ENCODE data around the gene PDP2.

PDP2 gene

GRCh38 chr16:66846831-66847230 is 33.5 kb upstream of the PDP2 start:
- no peak overlapping the region for H3K4me2 ChIP-seq
- H3K4me1 ChIP-seq (ENCODE audit: low read depth, poor library complexity, severe bottlenecking) = no peaks in the 10 kb centered on the region
- no peaks in the 10 kb centered on the region for H3K79me2 ChIP-seq (ENCODE audit: insufficient read depth, low read depth)
- no peak for TF ChIP-seq CTCF (conservative IDR thresholded peaks at IDR 0.05; ENCODE audit: low read depth, low read length)
- H4K20me1 ChIP-seq (ENCODE audit: insufficient read depth) = no peaks in the 10 kb centered on the region
- no peak overlapping the region for H3K27ac ChIP-seq
- H3K36me3 ChIP-seq (ENCODE audit: insufficient read depth) = no peaks in the 10 kb centered on the region
- H2AFZ ChIP-seq (ENCODE audit: low read depth) = no peak overlapping the region
- H3K4me3 ChIP-seq (IDR thresholded peaks at IDR 0.05; ENCODE audit: insufficient read depth, low read depth, low read length) = no peak overlapping the region
- H3K9ac ChIP-seq = no peak overlapping the region
- no peaks in the 10 kb centered on the region for H3K27me3 ChIP-seq (ENCODE audit: insufficient read depth, low read depth)

GRCh38 chr16:66847533-66848067 is 32.7 kb upstream of the PDP2 start:
- Histone ChIP-seq H3K79me2 (ENCODE audit: insufficient read depth, low read depth) (no peaks in the 10 kb centered on the region), H3K4me2 (no peak overlapping the region), H3K36me3 (ENCODE audit: insufficient read depth) (no peaks in the 10 kb centered on the region), H3K27me3 (ENCODE audit: insufficient read depth, low read depth) (no peaks in the 10 kb centered on the region), H3K4me1 (ENCODE audit: low read depth, poor library complexity, severe bottlenecking) (no peaks in the 10 kb centered on the region), H3K4me3 (IDR thresholded peaks at IDR 0.05; ENCODE audit: insufficient read depth, low read depth, low read length) (no peak overlapping the region), H3K9ac (no peak overlapping the region), H3K27ac (no peak overlapping the region), H2AFZ (ENCODE audit: low read depth) (no peak overlapping the region), H4K20me1 (ENCODE audit: insufficient read depth) (no peaks in the 10 kb centered on the region)
- no peak for TF ChIP-seq CTCF (conservative IDR thresholded peaks at IDR 0.05; ENCODE audit: low read depth, low read length)

GRCh38 chr16:66848172-66848571 is 32.1 kb upstream of the PDP2 start:
- H3K79me2 ChIP-seq (ENCODE audit: insufficient read depth, low read depth) = no peaks in the 10 kb centered on the region
- H3K27me3 ChIP-seq (ENCODE audit: insufficient read depth, low read depth) = no peaks in the 10 kb centered on the region
- no peak overlapping the region for H2AFZ ChIP-seq (ENCODE audit: low read depth)
- H4K20me1 ChIP-seq (ENCODE audit: insufficient read depth) = no peaks in the 10 kb centered on the region
- H3K4me1 ChIP-seq (ENCODE audit: low read depth, poor library complexity, severe bottlenecking) = no peaks in the 10 kb centered on the region
- no peaks in the 10 kb centered on the region for H3K36me3 ChIP-seq (ENCODE audit: insufficient read depth)
- H3K27ac ChIP-seq = no peak overlapping the region
- H3K4me3 ChIP-seq (IDR thresholded peaks at IDR 0.05; ENCODE audit: insufficient read depth, low read depth, low read length) = no peak overlapping the region
- no peak overlapping the region for H3K4me2 ChIP-seq
- no peak overlapping the region for H3K9ac ChIP-seq
- no peak for TF ChIP-seq CTCF (conservative IDR thresholded peaks at IDR 0.05; ENCODE audit: low read depth, low read length)

GRCh38 chr16:66849021-66849420 is 31.3 kb upstream of the PDP2 start:
- Histone ChIP-seq H3K36me3 (ENCODE audit: insufficient read depth) (no peaks in the 10 kb centered on the region), H3K4me3 (IDR thresholded peaks at IDR 0.05; ENCODE audit: insufficient read depth, low read depth, low read length) (no peak overlapping the region), H3K27me3 (ENCODE audit: insufficient read depth, low read depth) (no peaks in the 10 kb centered on the region), H3K4me1 (ENCODE audit: low read depth, poor library complexity, severe bottlenecking) (no peaks in the 10 kb centered on the region), H3K9ac (no peak overlapping the region), H3K4me2 (no peak overlapping the region), H3K79me2 (ENCODE audit: insufficient read depth, low read depth) (no peaks in the 10 kb centered on the region), H2AFZ (ENCODE audit: low read depth) (no peak overlapping the region), H3K27ac (no peak overlapping the region), H4K20me1 (ENCODE audit: insufficient read depth) (no peaks in the 10 kb centered on the region)
- TF ChIP-seq CTCF (conservative IDR thresholded peaks at IDR 0.05; ENCODE audit: low read depth, low read length) = no peak
